ENCODE data around the gene INPP5A.

Gene INPP5A

DNA sequence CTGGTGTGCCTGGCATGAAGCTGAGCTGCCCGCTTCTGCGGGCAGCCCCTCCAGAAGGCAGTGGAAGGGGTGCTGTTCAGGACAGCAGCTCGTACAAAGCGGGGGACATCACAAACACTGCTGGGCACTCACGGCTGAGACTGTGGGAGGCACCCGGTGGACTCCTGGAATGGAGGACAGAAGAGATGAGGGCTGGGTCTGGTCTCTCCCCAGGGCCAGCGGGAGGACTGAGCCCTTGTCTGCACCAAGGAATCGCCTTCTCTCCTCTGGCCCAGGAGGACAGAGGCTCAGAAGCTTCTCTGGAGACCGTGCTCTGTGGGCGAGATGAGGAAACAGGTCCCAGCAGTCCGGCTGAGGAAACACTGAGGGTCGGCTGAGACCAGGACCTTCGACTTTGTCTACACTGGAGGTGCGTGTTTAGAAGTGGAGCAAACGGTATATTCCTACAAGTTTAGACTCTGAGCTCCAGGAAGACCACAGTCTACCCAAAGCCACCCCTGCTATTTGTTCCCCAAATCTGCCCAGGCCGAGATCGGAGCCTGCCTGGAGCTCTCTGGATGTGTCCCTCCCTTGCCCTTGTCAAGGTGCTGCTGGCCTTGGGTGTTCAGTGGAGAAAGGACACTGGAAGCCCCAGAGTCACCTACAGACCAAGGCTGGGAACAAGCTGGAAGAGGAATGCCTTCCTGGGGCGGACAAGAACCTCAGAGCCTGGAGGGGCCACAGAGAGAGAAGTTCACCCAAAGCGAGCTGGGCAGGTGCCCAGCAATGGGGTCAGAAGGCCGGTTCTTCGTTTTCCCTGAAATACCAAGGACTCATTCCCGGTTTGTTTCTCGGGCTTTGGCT is 12.9 kb upstream of the INPP5A start:
- DNase-seq (ENCODE audit: low spot score) = no peak
- in situ Hi-C loops (cut with MboI; ENCODE audit: low pct_unique_long_range_greater_than_20kb, low sequenced_read_pairs, unreplicated experiment) = no loop called here
- TF ChIP-seq, protein P1, sequence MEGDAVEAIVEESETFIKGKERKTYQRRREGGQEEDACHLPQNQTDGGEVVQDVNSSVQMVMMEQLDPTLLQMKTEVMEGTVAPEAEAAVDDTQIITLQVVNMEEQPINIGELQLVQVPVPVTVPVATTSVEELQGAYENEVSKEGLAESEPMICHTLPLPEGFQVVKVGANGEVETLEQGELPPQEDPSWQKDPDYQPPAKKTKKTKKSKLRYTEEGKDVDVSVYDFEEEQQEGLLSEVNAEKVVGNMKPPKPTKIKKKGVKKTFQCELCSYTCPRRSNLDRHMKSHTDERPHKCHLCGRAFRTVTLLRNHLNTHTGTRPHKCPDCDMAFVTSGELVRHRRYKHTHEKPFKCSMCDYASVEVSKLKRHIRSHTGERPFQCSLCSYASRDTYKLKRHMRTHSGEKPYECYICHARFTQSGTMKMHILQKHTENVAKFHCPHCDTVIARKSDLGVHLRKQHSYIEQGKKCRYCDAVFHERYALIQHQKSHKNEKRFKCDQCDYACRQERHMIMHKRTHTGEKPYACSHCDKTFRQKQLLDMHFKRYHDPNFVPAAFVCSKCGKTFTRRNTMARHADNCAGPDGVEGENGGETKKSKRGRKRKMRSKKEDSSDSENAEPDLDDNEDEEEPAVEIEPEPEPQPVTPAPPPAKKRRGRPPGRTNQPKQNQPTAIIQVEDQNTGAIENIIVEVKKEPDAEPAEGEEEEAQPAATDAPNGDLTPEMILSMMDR (IDR thresholded peaks at IDR 0.05; ENCODE audit: extremely low read depth, insufficient read depth, missing control alignments) = no peak

GRCh38 chr10:132526676-132527075 is 10.9 kb upstream of the INPP5A start:
- in situ Hi-C loops (cut with MboI; ENCODE audit: low pct_unique_long_range_greater_than_20kb, low sequenced_read_pairs, unreplicated experiment) = no loop called here
- TF ChIP-seq, protein P1 (IDR thresholded peaks at IDR 0.05; ENCODE audit: extremely low read depth, insufficient read depth, missing control alignments) = no peak
- no peak for DNase-seq (ENCODE audit: low spot score)

DNA sequence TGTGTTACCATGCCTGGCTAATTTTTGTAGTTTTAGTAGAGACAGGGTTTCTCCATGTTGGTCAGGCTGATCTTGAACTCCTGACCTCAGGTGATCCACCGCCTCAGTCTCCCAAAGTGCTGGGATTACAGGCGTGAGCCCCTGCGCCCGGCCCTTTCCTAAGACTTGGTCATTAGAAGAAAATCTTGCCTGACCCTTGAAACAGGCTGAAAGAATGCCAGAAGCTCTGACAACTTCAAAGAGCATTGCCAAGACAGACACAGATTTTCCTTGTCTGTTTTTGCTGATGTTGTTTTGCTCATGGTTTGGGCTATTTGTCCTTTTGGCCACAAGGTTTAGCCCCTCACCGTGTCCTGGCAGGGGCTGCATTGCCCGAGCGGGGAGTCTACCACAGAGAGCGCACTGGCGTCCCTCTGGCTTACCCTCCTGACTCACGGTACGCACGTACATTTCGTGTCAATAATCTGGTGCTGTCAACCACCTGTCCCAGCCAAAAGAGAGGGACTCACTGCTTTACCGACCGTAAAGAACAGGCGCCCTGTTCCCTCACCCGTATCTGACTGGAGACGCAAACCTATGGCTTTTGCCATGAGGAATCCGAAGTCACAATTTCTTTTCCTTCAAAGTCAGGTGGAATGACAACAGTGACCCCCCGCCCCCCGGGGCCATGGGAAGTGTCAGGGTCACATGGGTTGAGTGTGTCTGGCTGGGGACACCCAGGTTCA is 10.1 kb upstream of the INPP5A start:
- DNase-seq (ENCODE audit: low spot score) = no peak

GRCh38 chr10:132528064-132528691 is 9.4 kb upstream of the INPP5A start:
- in situ Hi-C loops (cut with MboI; ENCODE audit: low pct_unique_long_range_greater_than_20kb, low sequenced_read_pairs, unreplicated experiment) = no loop called here
- DNase-seq (ENCODE audit: low spot score) = no peak
- TF ChIP-seq, protein P1 (IDR thresholded peaks at IDR 0.05; ENCODE audit: extremely low read depth, insufficient read depth, missing control alignments) = no peak

More for the DNA sequence above, 10.1 kb upstream of the INPP5A start:
- TF ChIP-seq, protein P1 (IDR thresholded peaks at IDR 0.05; ENCODE audit: extremely low read depth, insufficient read depth, missing control alignments) = no peak
- in situ Hi-C loops (cut with MboI; ENCODE audit: low pct_unique_long_range_greater_than_20kb, low sequenced_read_pairs, unreplicated experiment) = no loop called here

GRCh38 chr10:132532179-132532578 is 5.4 kb upstream of the INPP5A start:
- in situ Hi-C loops (cut with MboI; ENCODE audit: low pct_unique_long_range_greater_than_20kb, low sequenced_read_pairs, unreplicated experiment) = no loop called here
- DNase-seq (ENCODE audit: low spot score) = no peak
- TF ChIP-seq, protein P1 (IDR thresholded peaks at IDR 0.05; ENCODE audit: extremely low read depth, insufficient read depth, missing control alignments) = no peak

DNA sequence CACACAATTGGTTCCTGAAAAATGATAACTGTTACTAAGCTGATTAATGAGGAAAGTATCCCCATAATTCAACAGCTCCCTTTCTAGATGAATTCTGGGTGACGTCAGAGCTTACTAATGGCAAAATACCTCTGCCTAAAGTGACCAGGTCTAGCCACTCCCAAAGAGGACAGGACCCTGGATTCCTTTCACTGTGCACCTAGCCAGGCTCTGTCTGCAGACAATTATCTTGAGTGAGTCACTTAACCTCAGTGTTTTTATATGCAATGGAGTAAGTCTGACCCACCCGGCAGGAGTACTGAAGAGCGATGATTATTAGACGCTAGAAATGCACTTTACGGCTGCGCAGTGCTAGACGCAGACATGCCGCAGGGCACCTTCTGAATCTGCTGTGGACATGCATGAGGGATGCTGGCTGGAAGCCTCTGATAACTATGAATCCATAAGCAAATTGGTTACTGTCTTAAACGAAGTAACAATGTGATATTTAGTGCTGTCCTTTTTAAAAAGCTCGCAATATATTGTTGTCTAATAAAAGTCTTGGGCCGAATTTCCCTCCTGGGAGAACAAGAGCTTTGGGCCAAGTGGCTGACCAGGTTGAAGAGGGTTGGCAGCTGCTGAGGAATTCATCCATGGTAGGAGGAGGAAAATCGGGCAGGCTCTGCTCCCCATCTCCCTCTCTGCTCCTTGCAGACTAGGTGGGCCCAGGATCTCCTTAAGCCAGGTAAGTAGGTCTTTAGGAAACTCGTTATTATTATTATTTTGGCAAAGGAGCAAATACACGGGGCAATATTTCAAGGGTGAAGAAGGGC is 4.6 kb upstream of the INPP5A start:
- TF ChIP-seq, protein P1 (IDR thresholded peaks at IDR 0.05; ENCODE audit: extremely low read depth, insufficient read depth, missing control alignments) = no peak
- in situ Hi-C loops (cut with MboI; ENCODE audit: low pct_unique_long_range_greater_than_20kb, low sequenced_read_pairs, unreplicated experiment) = no loop called here
- DNase-seq (ENCODE audit: low spot score) = no peak

Measured in GM13977 (cell line).